Spleen (tissue), 11 donors: ENCODE measurements around the gene DYSF. TPM values are rescaled to one million over a fixed set of nuclear protein-coding genes. Genes with fewer than 3 reads are reported as not detected.
A peak's percentile ranks its signal among the peaks of the same experiment; 100 is the strongest.

Experiments
- DNase-seq: peaks from one replicate; pipeline ENCODE4 v3.0.0-alpha.2; 2020
- H3K27ac ChIP-seq, 8 donors: fragments of 200-600 bp; sonication (generic) in 7 of 8; 1 replicate in 4 of 8; 2 replicates in 4 of 8; pipeline versions ENCODE4 v1.5.0 to v1.8.0; 2016 to 2021; ENCODE audit warnings: inconsistent platforms in 4 of 8, mild to moderate bottlenecking in 4 of 8, moderate library complexity in 1 of 8
- H3K27me3 ChIP-seq, 7 donors: fragments of 200-600 bp; sonication (generic) in 6 of 7; replicated peaks in 1 of 7; 1 replicate in 4 of 7; 2 replicates in 3 of 7; pipeline versions ENCODE4 v1.5.0 to v1.8.0; 2016 to 2021; ENCODE audit warnings: inconsistent platforms in 3 of 7, mild to moderate bottlenecking in 1 of 7
- H3K36me3 ChIP-seq, 6 donors: fragments of 200-600 bp; sonication (generic) in 5 of 6; 1 replicate in 4 of 6; 2 replicates in 2 of 6; pipeline versions ENCODE4 v1.5.0 to v1.8.0; 2016 to 2021; ENCODE audit warnings: inconsistent platforms in 2 of 6
- H3K4me1 ChIP-seq, 6 donors: fragments of 200-600 bp; sonication (generic) in 5 of 6; 1 replicate in 3 of 6; 2 replicates in 3 of 6; pipeline versions ENCODE4 v1.5.0 to v1.8.0; 2016 to 2021; ENCODE audit warnings: inconsistent platforms in 3 of 6
- H3K4me3 ChIP-seq, 8 donors: fragments of 200-600 bp; sonication (generic) in 7 of 8; 1 replicate in 4 of 8; 2 replicates in 4 of 8; pipeline versions ENCODE4 v1.5.0 to v1.8.0; 2016 to 2021; ENCODE audit warnings: inconsistent platforms in 4 of 8, mild to moderate bottlenecking in 4 of 8, moderate library complexity in 2 of 8
- H3K9me3 ChIP-seq, 8 donors: fragments of 200-600 bp; sonication (generic) in 7 of 8; 1 replicate in 4 of 8; 2 replicates in 4 of 8; pipeline versions ENCODE4 v1.5.0 to v1.8.0; 2016 to 2021; ENCODE audit warnings: inconsistent platforms in 4 of 8
- POLR2A ChIP-seq, 3 donors: fragments of 450-650 bp; IDR thresholded peaks; one replicate each; pipeline ENCODE4 v1.5.1; 2017; ENCODE audit warnings: antibody characterized with exemption in 3 of 3, mild to moderate bottlenecking in 1 of 3
- POLR2AphosphoS5 ChIP-seq, 3 donors: sonication (generic); formaldehyde crosslinking; IDR thresholded peaks; one replicate each; pipeline ENCODE4 v1.5.1; 2017; ENCODE audit warnings: antibody characterized with exemption in 3 of 3
- WGBS, 5 donors: extraction: QIAGEN DNeasy Blood & Tissue Kit in 3 of 5; methylation state at CpG; one replicate each; pipeline versions ENCODE4 v1.1.5 to v1.1.7; 2013 to 2018; 5-methylcytosine and 5-hydroxymethylcytosine counted together
- intact Hi-C: fragments of 100-400 bp; cut with DNase I; formaldehyde crosslinking; loops from one replicate; pipeline ENCODE4 v1.15.0; 2023; ENCODE audit warnings: low total_unique reads
- polyA plus RNA-seq, 3 donors: library from polyadenylated mRNA; stranded (reverse); fragments of 200-250 nt; gene quantifications; one replicate each; pipeline ENCODE4 v1.2.1, GENCODE V29; 2013
- total RNA-seq, 7 donors: library from RNA; depleted of rRNA in 3 of 7; stranded (reverse); fragments of >200 nt in 3 of 7; fragmentation: NEBNext Ultra II Directional in 4 of 7; extraction: Animal tissue kit (Norgen Biotek cat#: 25700) in 4 of 7; gene quantifications; one replicate each; pipeline versions ENCODE4 v1.1.0 to v1.2.1, GENCODE V29; 2016 to 2021
- TF ChIP-seq, protein P1 (sequence below), 11 experiments: fragments of 200-600 bp in 7 of 11; fragments of 450-650 bp in 4 of 11; sonication (generic) in 4 of 11; IDR thresholded peaks in 8 of 11; conservative IDR thresholded peaks in 3 of 11; 1 replicate in 7 of 11; 2 replicates in 4 of 11; pipeline versions ENCODE4 v1.4.0 to v1.8.0; 2016 to 2021; ENCODE audit warnings: antibody characterized with exemption in 11 of 11, inconsistent platforms in 4 of 11, mild to moderate bottlenecking in 1 of 11
- donor health status: healthy with polysubstance abuse.
- donor health status: DM: no; HTN: no; CAD: no; lungs with moderate emphysema.
- donor health status: DM: no; HTN: no; CAD: no.
- donor health status: Bipolar disorder and iron deficiency.
- donor health status: healthy.
- donor health status: DM: no; HTN: no; CAD: no.
- donor health status: DM: yes; HTN: yes; CAD: no.

DYSF gene
- total and polyA plus RNA-seq, 10 donors, result 4.0 to 287 (median 124) TPM

- no peaks in the 10 kb centered on the region for H3K9me3 ChIP-seq
- peak overlapping the region in 4 of 8 donors; percentile 18 to 43 (median 36) for H3K27ac ChIP-seq
- DNase-seq, result peak; percentile 64
- peaks cover 2 to 47% (median 26%) of the 10 kb centered on the region in 6 donors for H3K4me1 ChIP-seq
- peak in 1 of 3 donors; percentile 32 for TF ChIP-seq POLR2AphosphoS5 (IDR thresholded peaks at IDR 0.05)
- TF ChIP-seq POLR2A (IDR thresholded peaks at IDR 0.05), result no peak
- peaks cover 0 to 100% (median 11%) of the 10 kb centered on the region in 6 donors for H3K36me3 ChIP-seq
- no peak overlapping the region for H3K4me3 ChIP-seq
- peaks cover 0 to 10% (median 0%) of the 10 kb centered on the region in 7 donors for H3K27me3 ChIP-seq
- WGBS, 5 donors, result 56 to 81% (median 79%) methylated on average over 7 to 9 of the region's 9 CpGs
- intact Hi-C loops, result no loop called here
Measured at GRCh38 chr2:71603851-71604725, 150.7 kb downstream of the DYSF start.

GRCh38 chr2:71604726-71605120 lies 151.4 kb downstream of the DYSF start:
- Histone ChIP-seq H3K27me3 (peaks cover 0 to 10% (median 0%) of the 10 kb centered on the region in 7 donors), H3K9me3 (no peaks in the 10 kb centered on the region), H3K4me1 (peaks cover 2 to 47% (median 29%) of the 10 kb centered on the region in 6 donors), H3K36me3 (peaks cover 0 to 99% (median 8%) of the 10 kb centered on the region in 6 donors), H3K27ac (peak overlapping the region in 1 of 8 donors; percentile 43), H3K4me3 (no peak overlapping the region)
- DNase-seq, result peak; percentile 33
- no peak for TF ChIP-seq POLR2AphosphoS5 (IDR thresholded peaks at IDR 0.05)
- no peak for TF ChIP-seq POLR2A (IDR thresholded peaks at IDR 0.05)
- TF ChIP-seq, protein P1, sequence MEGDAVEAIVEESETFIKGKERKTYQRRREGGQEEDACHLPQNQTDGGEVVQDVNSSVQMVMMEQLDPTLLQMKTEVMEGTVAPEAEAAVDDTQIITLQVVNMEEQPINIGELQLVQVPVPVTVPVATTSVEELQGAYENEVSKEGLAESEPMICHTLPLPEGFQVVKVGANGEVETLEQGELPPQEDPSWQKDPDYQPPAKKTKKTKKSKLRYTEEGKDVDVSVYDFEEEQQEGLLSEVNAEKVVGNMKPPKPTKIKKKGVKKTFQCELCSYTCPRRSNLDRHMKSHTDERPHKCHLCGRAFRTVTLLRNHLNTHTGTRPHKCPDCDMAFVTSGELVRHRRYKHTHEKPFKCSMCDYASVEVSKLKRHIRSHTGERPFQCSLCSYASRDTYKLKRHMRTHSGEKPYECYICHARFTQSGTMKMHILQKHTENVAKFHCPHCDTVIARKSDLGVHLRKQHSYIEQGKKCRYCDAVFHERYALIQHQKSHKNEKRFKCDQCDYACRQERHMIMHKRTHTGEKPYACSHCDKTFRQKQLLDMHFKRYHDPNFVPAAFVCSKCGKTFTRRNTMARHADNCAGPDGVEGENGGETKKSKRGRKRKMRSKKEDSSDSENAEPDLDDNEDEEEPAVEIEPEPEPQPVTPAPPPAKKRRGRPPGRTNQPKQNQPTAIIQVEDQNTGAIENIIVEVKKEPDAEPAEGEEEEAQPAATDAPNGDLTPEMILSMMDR (IDR thresholded peaks at IDR 0.05 in 8 of 11, conservative IDR thresholded peaks at IDR 0.05 in 3 of 11), result no peak
- intact Hi-C loops, result no loop called here
- WGBS, 5 donors, result 13 to 43% (median 30%) methylated on average over 4 of the region's 4 CpGs

GRCh38 chr2:71605173-71605641 lies 151.8 kb downstream of the DYSF start:
- peaks cover 2 to 47% (median 30%) of the 10 kb centered on the region in 6 donors for H3K4me1 ChIP-seq
- TF ChIP-seq POLR2A (IDR thresholded peaks at IDR 0.05) (no peak), POLR2AphosphoS5 (IDR thresholded peaks at IDR 0.05) (no peak)
- WGBS, 5 donors, result 38 to 49% (median 39%) methylated on average over 8 to 9 of the region's 9 CpGs
- H3K9me3 ChIP-seq, result no peaks in the 10 kb centered on the region
- DNase-seq, result peak; percentile 33
- H3K27me3 ChIP-seq, result peaks cover 0 to 10% (median 0%) of the 10 kb centered on the region in 7 donors
- no peak overlapping the region for H3K4me3 ChIP-seq
- intact Hi-C loops, result no loop called here
- H3K36me3 ChIP-seq, result peaks cover 0 to 99% (median 8%) of the 10 kb centered on the region in 6 donors
- peak overlapping the region in 1 of 8 donors; percentile 43 for H3K27ac ChIP-seq

GRCh38 chr2:71605781-71606241 lies 152.4 kb downstream of the DYSF start:
- Histone ChIP-seq H3K27me3 (peaks cover 0 to 10% (median 0%) of the 10 kb centered on the region in 7 donors), H3K9me3 (no peaks in the 10 kb centered on the region), H3K36me3 (peaks cover 0 to 99% (median 6%) of the 10 kb centered on the region in 6 donors), H3K27ac (no peak overlapping the region), H3K4me1 (peaks cover 2 to 47% (median 30%) of the 10 kb centered on the region in 6 donors), H3K4me3 (no peak overlapping the region)
- peak; percentile 46 for DNase-seq
- intact Hi-C loops, result no loop called here
- 73 to 88% (median 81%) methylated on average over 5 to 7 of the region's 7 CpGs for WGBS, 5 donors
- TF ChIP-seq, protein P1 (IDR thresholded peaks at IDR 0.05 in 8 of 11, conservative IDR thresholded peaks at IDR 0.05 in 3 of 11), result no peak
- TF ChIP-seq POLR2A (IDR thresholded peaks at IDR 0.05), result no peak
- peak in 1 of 3 donors; percentile 19 for TF ChIP-seq POLR2AphosphoS5 (IDR thresholded peaks at IDR 0.05)
